ENCODE data around the gene ZNF750. TPM values are rescaled to one million over a fixed set of nuclear protein-coding genes. Genes with fewer than 3 reads are reported as not detected.

ZNF750 gene
- total and polyA plus RNA-seq, 2 donors (not counting 3 experiments of a cell fraction or from before 2014, with no cell fraction given) = 0.15 to 0.80 TPM

DNA sequence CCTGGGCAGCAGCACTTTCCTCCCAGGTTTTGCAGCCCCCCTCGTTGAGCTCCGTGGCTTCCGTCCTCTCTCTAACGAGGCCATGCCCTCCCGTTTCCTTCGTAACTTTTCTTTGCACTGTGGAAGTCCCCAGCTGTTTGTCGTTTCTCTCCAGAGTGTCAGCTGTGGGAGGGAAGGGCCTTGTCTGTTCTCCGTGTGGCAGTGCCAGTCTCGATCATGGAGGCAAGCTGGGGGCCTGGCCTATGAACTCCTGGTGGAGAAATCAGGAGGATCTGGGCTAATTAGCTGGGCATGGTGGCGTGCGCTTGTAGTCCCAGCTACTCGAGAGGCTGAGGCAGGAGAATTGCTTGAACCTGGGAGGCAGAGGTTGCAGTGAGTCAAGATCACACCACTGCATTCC lies 59.6 kb downstream of the ZNF750 start:
- H3K4me2 ChIP-seq (ENCODE audit: insufficient read depth, low read length) = no peak overlapping the region
- ChIA-PET CTCF (interaction anchor here (0.6 to 4.3 kb wide), 7 partner anchors 8 to 183 kb away, joined by 3 to 176 read pairs (median 3); no protein-coding TSS in a partner anchor), POLR2A (no interaction called here)
- H3K79me2 ChIP-seq (ENCODE audit: control insufficient read depth, insufficient read depth, low read length) = no peaks in the 10 kb centered on the region
- FAIRE-seq = no peak
- H3K36me3 ChIP-seq (ENCODE audit: control insufficient read depth in 2 of 2, extremely low read depth in 1 of 2, insufficient read depth in 2 of 2, low read length in 2 of 2) = peaks cover 2 to 5% of the 10 kb centered on the region in 2 experiments
- H3K4me3 ChIP-seq (replicated peaks in 1 of 3; ENCODE audit: insufficient read depth in 1 of 3, low read depth in 1 of 3, low read length in 3 of 3) = no peak overlapping the region
- no peak overlapping the region for H3K9ac ChIP-seq (replicated peaks; ENCODE audit: extremely low read depth, insufficient read depth, low read length)
- no peaks in the 10 kb centered on the region for H3K27me3 ChIP-seq (ENCODE audit: control insufficient read depth in 2 of 2, insufficient read depth in 2 of 2, low read length in 2 of 2)
- peaks cover 2% of the 10 kb centered on the region for H3K4me1 ChIP-seq (ENCODE audit: control insufficient read depth, extremely low read depth, insufficient read depth, low read length)
- H3K9me3 ChIP-seq (replicated peaks; ENCODE audit: control insufficient read depth, insufficient read depth, low read length) = no peaks in the 10 kb centered on the region
- BruUV-seq (replicated peaks) = no TSS peak
- dilution Hi-C loops (cut with MboI; ENCODE audit: extremely low pct_ligation_motif_present, low sequenced_read_pairs) = no loop called here
- intact Hi-C loops (cut with micrococcal nuclease) = loop anchor here (5.0 kb wide), 1 partner anchor 182 kb away; no protein-coding TSS in a partner anchor
- no peak for DNase-seq (ENCODE audit: low read depth, low spot score)
- no peak overlapping the region for H2AFZ ChIP-seq (ENCODE audit: low read depth, low read length)
- H3K27ac ChIP-seq (ENCODE audit: insufficient read depth, low read depth, low read length) = no peak overlapping the region
- no peaks in the 10 kb centered on the region for H4K20me1 ChIP-seq (replicated peaks; ENCODE audit: control insufficient read depth, extremely low read depth, insufficient read depth, low read length)
- TF ChIP-seq, protein P1, sequence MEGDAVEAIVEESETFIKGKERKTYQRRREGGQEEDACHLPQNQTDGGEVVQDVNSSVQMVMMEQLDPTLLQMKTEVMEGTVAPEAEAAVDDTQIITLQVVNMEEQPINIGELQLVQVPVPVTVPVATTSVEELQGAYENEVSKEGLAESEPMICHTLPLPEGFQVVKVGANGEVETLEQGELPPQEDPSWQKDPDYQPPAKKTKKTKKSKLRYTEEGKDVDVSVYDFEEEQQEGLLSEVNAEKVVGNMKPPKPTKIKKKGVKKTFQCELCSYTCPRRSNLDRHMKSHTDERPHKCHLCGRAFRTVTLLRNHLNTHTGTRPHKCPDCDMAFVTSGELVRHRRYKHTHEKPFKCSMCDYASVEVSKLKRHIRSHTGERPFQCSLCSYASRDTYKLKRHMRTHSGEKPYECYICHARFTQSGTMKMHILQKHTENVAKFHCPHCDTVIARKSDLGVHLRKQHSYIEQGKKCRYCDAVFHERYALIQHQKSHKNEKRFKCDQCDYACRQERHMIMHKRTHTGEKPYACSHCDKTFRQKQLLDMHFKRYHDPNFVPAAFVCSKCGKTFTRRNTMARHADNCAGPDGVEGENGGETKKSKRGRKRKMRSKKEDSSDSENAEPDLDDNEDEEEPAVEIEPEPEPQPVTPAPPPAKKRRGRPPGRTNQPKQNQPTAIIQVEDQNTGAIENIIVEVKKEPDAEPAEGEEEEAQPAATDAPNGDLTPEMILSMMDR (IDR thresholded peaks at IDR 0.05; ENCODE audit: extremely low read depth in 1 of 2, insufficient read depth in 1 of 2, low read depth in 1 of 2, low read length in 2 of 2) = no peak
- TF ChIP-seq JUN (IDR thresholded peaks at IDR 0.05; ENCODE audit: borderline replicate concordance, insufficient read depth, insufficient read length, low read depth) (no peak), MYC (IDR thresholded peaks at IDR 0.05; ENCODE audit: low read depth, low read length) (no peak), EZH2 (IDR thresholded peaks at IDR 0.05; ENCODE audit: borderline replicate concordance, low read depth, low read length, severe bottlenecking) (no peak), FOS (IDR thresholded peaks at IDR 0.05; ENCODE audit: borderline replicate concordance, insufficient read depth, low read length) (no peak), GATA2 (IDR thresholded peaks at IDR 0.05; ENCODE audit: insufficient read depth, insufficient read length, low read depth, low read length) (no peak), POLR2A (IDR thresholded peaks at IDR 0.05; ENCODE audit: low read depth, low read length) (no peak), POLR2AphosphoS5 (IDR thresholded peaks at IDR 0.05; ENCODE audit: insufficient read depth, low read depth, low read length) (no peak)
- TF ChIP-seq, protein P2, sequence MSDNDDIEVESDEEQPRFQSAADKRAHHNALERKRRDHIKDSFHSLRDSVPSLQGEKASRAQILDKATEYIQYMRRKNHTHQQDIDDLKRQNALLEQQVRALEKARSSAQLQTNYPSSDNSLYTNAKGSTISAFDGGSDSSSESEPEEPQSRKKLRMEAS (IDR thresholded peaks at IDR 0.05; ENCODE audit: insufficient read depth, insufficient read length) = no peak
- no peaks in the 10 kb centered on the region for H3K9me1 ChIP-seq (replicated peaks; ENCODE audit: control insufficient read depth, extremely low read depth, insufficient read depth, low read length)
